ENCODE data around the gene HSPA8.

DNA sequence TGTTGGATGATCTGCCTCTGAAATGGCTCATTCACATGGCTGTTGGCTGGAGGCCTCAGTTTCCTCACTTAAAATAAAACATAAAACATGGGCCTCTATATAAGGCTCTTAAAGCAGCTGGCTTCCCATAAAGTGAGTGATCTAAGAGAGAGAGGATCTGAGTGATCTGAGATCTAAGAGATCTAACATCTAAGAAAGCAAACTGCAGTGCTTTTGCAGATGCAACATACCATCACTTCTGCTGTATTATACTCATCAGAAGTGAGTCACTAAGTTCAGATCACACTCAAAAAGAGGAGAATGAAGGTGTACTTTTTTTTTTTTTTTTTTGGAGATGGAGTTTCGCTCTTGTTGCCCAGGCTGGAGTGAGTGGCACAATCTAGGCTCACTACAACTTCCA lies 18.1 kb upstream of the HSPA8 start:
- TF ChIP-seq, protein P1, sequence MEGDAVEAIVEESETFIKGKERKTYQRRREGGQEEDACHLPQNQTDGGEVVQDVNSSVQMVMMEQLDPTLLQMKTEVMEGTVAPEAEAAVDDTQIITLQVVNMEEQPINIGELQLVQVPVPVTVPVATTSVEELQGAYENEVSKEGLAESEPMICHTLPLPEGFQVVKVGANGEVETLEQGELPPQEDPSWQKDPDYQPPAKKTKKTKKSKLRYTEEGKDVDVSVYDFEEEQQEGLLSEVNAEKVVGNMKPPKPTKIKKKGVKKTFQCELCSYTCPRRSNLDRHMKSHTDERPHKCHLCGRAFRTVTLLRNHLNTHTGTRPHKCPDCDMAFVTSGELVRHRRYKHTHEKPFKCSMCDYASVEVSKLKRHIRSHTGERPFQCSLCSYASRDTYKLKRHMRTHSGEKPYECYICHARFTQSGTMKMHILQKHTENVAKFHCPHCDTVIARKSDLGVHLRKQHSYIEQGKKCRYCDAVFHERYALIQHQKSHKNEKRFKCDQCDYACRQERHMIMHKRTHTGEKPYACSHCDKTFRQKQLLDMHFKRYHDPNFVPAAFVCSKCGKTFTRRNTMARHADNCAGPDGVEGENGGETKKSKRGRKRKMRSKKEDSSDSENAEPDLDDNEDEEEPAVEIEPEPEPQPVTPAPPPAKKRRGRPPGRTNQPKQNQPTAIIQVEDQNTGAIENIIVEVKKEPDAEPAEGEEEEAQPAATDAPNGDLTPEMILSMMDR (conservative IDR thresholded peaks at IDR 0.05; ENCODE audit: low read depth, low read length), result no peak
- TF ChIP-seq ELK1 (IDR thresholded peaks at IDR 0.05; ENCODE audit: borderline replicate concordance, low read depth, low read length) (no peak), POLR2A (IDR thresholded peaks at IDR 0.05; ENCODE audit: low read depth, low read length) (no peak), MAFK (IDR thresholded peaks at IDR 0.05; ENCODE audit: low read depth, low read length) (no peak), RFX5 (IDR thresholded peaks at IDR 0.05; ENCODE audit: low read depth, low read length) (no peak), NFE2L2 (IDR thresholded peaks at IDR 0.05; ENCODE audit: low read depth, low read length) (no peak)
